Sigmoid colon (tissue), 7 donors: ENCODE measurements around the gene MCTP1. TPM values are rescaled to one million over a fixed set of nuclear protein-coding genes. Genes with fewer than 3 reads are reported as not detected.
"Not testable (repeated sequence)": the region's sequence is repeated elsewhere in the genome, so short reads cannot be mapped to it uniquely, and the experiment has no call there.

Source experiments
- DNase-seq: peaks from one replicate; pipeline ENCODE4 v3.0.0-alpha.2; 2019
- H3K27ac ChIP-seq, 4 donors: fragments of 200-600 bp; sonication (generic); one replicate each; pipeline ENCODE4 v1.5.1; 2016 to 2019; ENCODE audit warnings: mild to moderate bottlenecking in 1 of 4
- H3K27me3 ChIP-seq, 3 donors: fragments of 200-600 bp; sonication (generic); one replicate each; pipeline ENCODE4 v1.5.1; 2019; ENCODE audit warnings: mild to moderate bottlenecking in 1 of 3
- H3K36me3 ChIP-seq, 4 donors: fragments of 200-600 bp; sonication (generic); one replicate each; pipeline ENCODE4 v1.5.1; 2016 to 2019
- H3K4me1 ChIP-seq, 4 donors: fragments of 200-600 bp; sonication (generic); one replicate each; pipeline ENCODE4 v1.5.1; 2017 to 2019
- H3K4me3 ChIP-seq, 4 donors: fragments of 200-600 bp; sonication (generic); one replicate each; pipeline ENCODE4 v1.5.1; 2017 to 2019; ENCODE audit warnings: mild to moderate bottlenecking in 2 of 4, moderate library complexity in 1 of 4
- H3K9me3 ChIP-seq, 4 donors: fragments of 200-600 bp in 3 of 4; sonication (generic) in 3 of 4; one replicate each; pipeline versions ENCODE4 v1.5.1 to v1.6.1; 2013 to 2019
- EP300 ChIP-seq, 4 donors: sonication (generic); formaldehyde crosslinking; IDR thresholded peaks; one replicate each; pipeline ENCODE4 v1.6.1; 2017; ENCODE audit warnings: antibody characterized with exemption in 4 of 4
- POLR2A ChIP-seq, 2 donors: fragments of 450-650 bp; IDR thresholded peaks; one replicate each; pipeline ENCODE4 v1.6.1; 2016; ENCODE audit warnings: antibody characterized with exemption in 2 of 2, mild to moderate bottlenecking in 2 of 2, moderate library complexity in 2 of 2
- POLR2AphosphoS5 ChIP-seq, 4 donors: sonication (generic); formaldehyde crosslinking; IDR thresholded peaks; one replicate each; pipeline ENCODE4 v1.6.1; 2017; ENCODE audit warnings: antibody characterized with exemption in 4 of 4
- WGBS, 2 donors: extraction: QIAGEN DNeasy Blood & Tissue Kit; methylation state at CpG; one replicate each; pipeline ENCODE4 v1.1.7; 2013; 5-methylcytosine and 5-hydroxymethylcytosine counted together
- intact Hi-C: fragments of 100-400 bp; cut with DNase I; formaldehyde crosslinking; loops from one replicate; pipeline ENCODE4 v1.15.1; 2023
- polyA plus RNA-seq, 3 donors: library from polyadenylated mRNA; stranded (reverse); fragments of 200-250 nt; gene quantifications; one replicate each; pipeline ENCODE4 v1.2.3, GENCODE V29; 2013
- total RNA-seq, 4 donors: library from RNA; depleted of rRNA; stranded (reverse); fragments of >200 nt; gene quantifications; one replicate each; pipeline ENCODE4 v1.1.0, GENCODE V29; 2016
- TF ChIP-seq, protein P1 (sequence below), 4 experiments: fragments of 450-650 bp in 3 of 4; fragments of 200-600 bp in 1 of 4; IDR thresholded peaks; one replicate each; pipeline ENCODE4 v1.5.1; 2016 to 2019; ENCODE audit warnings: antibody characterized with exemption in 4 of 4, mild to moderate bottlenecking in 3 of 4, moderate library complexity in 2 of 4
- donor health status: healthy with polysubstance abuse.
- donor health status: Bipolar disorder and iron deficiency.
- donor health status: healthy.

The MCTP1 gene
- total and polyA plus RNA-seq, 7 donors, result 2.1 to 20.5 (median 12.5) TPM

DNA sequence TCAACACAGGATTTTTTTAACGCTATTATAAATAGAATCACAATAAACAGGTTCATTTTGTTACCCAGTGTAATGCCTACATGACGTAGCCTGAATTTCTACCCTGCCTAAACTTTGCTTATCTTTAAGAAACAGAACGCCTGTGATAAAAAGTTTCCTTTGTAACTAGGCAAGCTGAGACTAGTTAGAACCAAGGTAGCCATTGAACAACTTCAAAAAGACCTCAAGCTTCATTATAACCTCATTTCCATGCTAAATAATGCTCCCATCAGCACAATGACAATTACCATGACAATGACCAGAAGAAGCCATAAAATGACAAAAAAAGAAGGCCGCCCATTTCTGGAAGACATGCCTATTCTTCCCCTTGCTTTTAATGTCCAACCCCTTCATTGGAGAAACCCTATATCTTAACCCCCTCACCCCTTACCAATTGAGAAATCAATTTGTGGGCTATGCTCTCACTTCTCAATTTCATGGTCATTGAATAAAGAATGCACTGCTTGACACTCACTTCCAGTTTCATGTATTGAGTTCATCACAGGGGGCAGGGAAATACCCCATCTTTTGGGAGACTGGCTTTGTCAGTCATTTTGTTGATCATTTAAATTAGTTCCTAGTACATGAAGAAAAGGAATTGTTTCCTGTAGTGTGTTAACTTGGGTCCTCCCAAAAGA lies 276.8 kb downstream of the MCTP1 start:
- peaks cover 3% of the 10 kb centered on the region in 4 donors for H3K9me3 ChIP-seq
- TF ChIP-seq POLR2A (IDR thresholded peaks at IDR 0.05), result no peak
- TF ChIP-seq, protein P1, sequence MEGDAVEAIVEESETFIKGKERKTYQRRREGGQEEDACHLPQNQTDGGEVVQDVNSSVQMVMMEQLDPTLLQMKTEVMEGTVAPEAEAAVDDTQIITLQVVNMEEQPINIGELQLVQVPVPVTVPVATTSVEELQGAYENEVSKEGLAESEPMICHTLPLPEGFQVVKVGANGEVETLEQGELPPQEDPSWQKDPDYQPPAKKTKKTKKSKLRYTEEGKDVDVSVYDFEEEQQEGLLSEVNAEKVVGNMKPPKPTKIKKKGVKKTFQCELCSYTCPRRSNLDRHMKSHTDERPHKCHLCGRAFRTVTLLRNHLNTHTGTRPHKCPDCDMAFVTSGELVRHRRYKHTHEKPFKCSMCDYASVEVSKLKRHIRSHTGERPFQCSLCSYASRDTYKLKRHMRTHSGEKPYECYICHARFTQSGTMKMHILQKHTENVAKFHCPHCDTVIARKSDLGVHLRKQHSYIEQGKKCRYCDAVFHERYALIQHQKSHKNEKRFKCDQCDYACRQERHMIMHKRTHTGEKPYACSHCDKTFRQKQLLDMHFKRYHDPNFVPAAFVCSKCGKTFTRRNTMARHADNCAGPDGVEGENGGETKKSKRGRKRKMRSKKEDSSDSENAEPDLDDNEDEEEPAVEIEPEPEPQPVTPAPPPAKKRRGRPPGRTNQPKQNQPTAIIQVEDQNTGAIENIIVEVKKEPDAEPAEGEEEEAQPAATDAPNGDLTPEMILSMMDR (IDR thresholded peaks at IDR 0.05), result no peak
- TF ChIP-seq EP300 (IDR thresholded peaks at IDR 0.05), result no peak
- no peak for TF ChIP-seq POLR2AphosphoS5 (IDR thresholded peaks at IDR 0.05)
- no peak overlapping the region for H3K27ac ChIP-seq
- no peak for DNase-seq
- H3K27me3 ChIP-seq, result no peaks in the 10 kb centered on the region
- H3K4me1 ChIP-seq, result no peaks in the 10 kb centered on the region
- no peaks in the 10 kb centered on the region for H3K36me3 ChIP-seq
- 79 to 84% methylated on average over 4 of the region's 4 CpGs for WGBS, 2 donors
- no peak overlapping the region for H3K4me3 ChIP-seq
- intact Hi-C loops, result no loop called here

DNA sequence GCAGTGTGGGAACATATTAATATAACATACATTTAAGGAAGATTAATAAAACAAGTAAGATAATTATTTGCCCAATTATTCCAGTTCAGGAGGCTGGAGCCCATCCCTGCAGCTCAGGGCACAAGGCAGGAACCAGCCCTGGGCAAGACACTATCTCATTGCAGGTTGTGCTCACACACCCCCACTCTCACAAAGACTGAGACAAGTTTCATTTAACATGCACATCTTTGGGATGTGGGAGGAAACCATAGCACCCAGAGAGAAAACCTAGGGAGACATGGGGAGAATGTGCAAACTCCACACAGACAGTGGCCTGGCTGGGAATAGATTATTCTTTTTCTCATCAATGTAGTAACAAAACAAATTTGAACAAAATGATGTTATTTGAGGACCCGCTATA lies 279.1 kb downstream of the MCTP1 start:
- intact Hi-C loops, result no loop called here
- Histone ChIP-seq H3K4me3 (no peak overlapping the region), H3K27me3 (no peaks in the 10 kb centered on the region), H3K4me1 (no peaks in the 10 kb centered on the region), H3K36me3 (no peaks in the 10 kb centered on the region), H3K27ac (no peak overlapping the region), H3K9me3 (peaks cover 3% of the 10 kb centered on the region in 4 donors)
- TF ChIP-seq, protein P1 (IDR thresholded peaks at IDR 0.05), result no peak
- TF ChIP-seq POLR2AphosphoS5 (IDR thresholded peaks at IDR 0.05) (no peak), EP300 (IDR thresholded peaks at IDR 0.05) (no peak), POLR2A (IDR thresholded peaks at IDR 0.05) (no peak)
- DNase-seq, result no peak
- 95 to 98% methylated on average over 1 of the region's 1 CpG for WGBS, 2 donors

DNA sequence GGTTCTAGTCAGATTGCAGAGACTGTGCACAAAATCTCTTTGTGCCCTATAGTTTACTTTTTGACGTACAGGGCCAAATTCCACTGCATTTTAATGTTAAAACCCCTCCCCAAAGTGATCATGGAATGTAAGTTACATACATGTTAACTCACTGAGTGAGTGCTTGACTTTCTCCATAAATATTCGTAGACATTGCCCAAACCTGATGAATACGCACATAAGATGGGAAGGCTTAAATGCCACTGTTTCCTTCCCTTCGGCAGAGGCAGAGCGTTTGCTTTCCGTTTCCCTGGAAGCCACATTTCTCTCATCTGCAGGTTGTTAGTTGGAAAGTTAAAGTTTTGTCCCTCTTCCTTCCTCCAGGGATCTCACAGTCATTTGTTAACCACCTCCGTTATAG lies 286.2 kb downstream of the MCTP1 start:
- DNase-seq, result no peak
- intact Hi-C loops, result no loop called here
- TF ChIP-seq EP300 (IDR thresholded peaks at IDR 0.05) (no peak), POLR2A (IDR thresholded peaks at IDR 0.05) (no peak), POLR2AphosphoS5 (IDR thresholded peaks at IDR 0.05) (no peak)
- TF ChIP-seq, protein P1 (IDR thresholded peaks at IDR 0.05), result no peak
- Histone ChIP-seq H3K4me1 (no peaks in the 10 kb centered on the region), H3K36me3 (no peaks in the 10 kb centered on the region), H3K4me3 (no peak overlapping the region), H3K27ac (no peak overlapping the region), H3K9me3 (no peaks in the 10 kb centered on the region), H3K27me3 (no peaks in the 10 kb centered on the region)
- 41 to 58% methylated on average over 7 of the region's 7 CpGs for WGBS, 2 donors

DNA sequence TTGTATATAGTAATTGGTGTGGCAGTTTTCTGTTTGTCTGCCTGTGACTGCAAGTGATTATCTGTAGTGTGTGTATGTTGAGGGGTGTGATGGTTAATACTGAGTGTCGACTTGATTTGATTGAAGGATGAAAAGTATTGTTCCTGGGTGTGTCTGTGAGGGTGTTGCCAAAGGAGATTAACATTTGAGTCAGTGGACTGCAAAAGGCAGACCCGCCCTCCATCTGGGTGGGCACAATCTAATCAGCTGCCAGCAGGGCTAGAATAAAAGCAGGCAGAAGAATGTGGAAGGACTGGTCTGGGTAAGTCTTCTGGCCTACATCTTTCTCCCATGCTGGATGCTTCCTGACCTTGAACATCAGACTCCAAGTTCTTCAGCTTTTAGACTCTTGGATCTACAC lies 290.4 kb downstream of the MCTP1 start:
- intact Hi-C loops, DNase-seq, H3K4me1 ChIP-seq, H3K36me3 ChIP-seq, H3K27ac ChIP-seq, H3K27me3 ChIP-seq, H3K9me3 ChIP-seq, H3K4me3 ChIP-seq: not testable (repeated sequence)
- 58 to 84% methylated on average over 2 of the region's 2 CpGs for WGBS, 2 donors

DNA sequence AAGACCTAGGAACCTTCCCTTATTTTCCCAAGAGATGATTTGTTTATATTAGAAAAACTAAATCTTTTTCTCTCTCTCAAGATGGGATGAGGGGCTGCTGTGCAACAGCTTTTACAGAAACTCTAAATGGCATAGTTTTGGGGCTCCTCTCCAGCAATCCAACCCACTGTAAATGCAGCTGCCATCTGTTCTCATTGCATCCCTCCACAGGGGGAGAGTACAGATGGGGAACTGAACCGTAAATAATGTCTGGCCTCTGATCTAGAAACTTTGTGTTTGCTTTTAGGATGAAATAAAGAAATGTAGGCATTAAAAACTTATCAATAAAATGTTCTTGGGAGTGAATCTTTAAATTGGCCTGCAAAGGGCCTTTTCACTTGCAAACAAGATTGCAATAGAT lies 291.4 kb downstream of the MCTP1 start:
- no peaks in the 10 kb centered on the region for H3K27me3 ChIP-seq
- H3K4me1 ChIP-seq, result no peaks in the 10 kb centered on the region
- H3K36me3 ChIP-seq, result no peaks in the 10 kb centered on the region
- no peak overlapping the region for H3K27ac ChIP-seq
- intact Hi-C loops, result no loop called here
- H3K4me3 ChIP-seq, result no peak overlapping the region
- TF ChIP-seq POLR2AphosphoS5 (IDR thresholded peaks at IDR 0.05), result no peak
- no peak for TF ChIP-seq POLR2A (IDR thresholded peaks at IDR 0.05)
- TF ChIP-seq, protein P1 (IDR thresholded peaks at IDR 0.05), result no peak
- no peak for TF ChIP-seq EP300 (IDR thresholded peaks at IDR 0.05)
- no peaks in the 10 kb centered on the region for H3K9me3 ChIP-seq
- WGBS, 2 donors, result 74 to 80% methylated on average over 1 of the region's 1 CpG
- no peak for DNase-seq
